ENCODE results near the gene NRDE2.
A peak's percentile ranks its signal among the peaks of the same experiment; 100 is the strongest.

NRDE2 gene

GRCh38 chr14:90272523-90272922 is 59.2 kb downstream of the NRDE2 start:
- peak in 1 of 2 experiments; percentile 81 for DNase-seq (ENCODE audit: low read depth in 1 of 2, low spot score in 1 of 2)
- peak overlapping the region; percentile 42 for H3K27ac ChIP-seq (replicated peaks)
- no peak overlapping the region for H3K4me3 ChIP-seq (replicated peaks; ENCODE audit: insufficient read depth, low read length)
- TF ChIP-seq SPI1 (IDR thresholded peaks at IDR 0.05; ENCODE audit: borderline replicate concordance, low read depth) (peak; percentile 80), CTCF (IDR thresholded peaks at IDR 0.05; ENCODE audit: insufficient read depth, low read length) (no peak)
- H3K27me3 ChIP-seq (ENCODE audit: insufficient read depth, poor library complexity, severe bottlenecking), result no peaks in the 10 kb centered on the region

DNA sequence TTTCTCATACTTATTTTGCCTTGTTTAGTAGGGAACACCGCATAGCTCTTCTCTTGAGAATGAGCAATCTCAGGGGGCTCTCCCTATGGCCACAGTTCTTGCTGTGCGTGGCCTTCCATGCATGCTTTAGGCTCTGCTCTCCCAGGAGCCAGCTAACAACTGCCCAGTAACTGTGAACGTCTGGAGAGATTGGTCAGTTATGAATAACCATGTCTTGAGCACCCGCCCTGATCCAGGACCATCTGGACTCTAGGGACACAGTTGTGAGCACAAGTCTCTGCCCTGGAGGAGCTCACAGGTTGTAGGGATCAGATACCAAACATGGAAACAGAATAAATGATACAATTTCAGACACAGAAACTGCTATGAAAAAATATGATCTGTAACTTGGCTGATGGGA is 63.3 kb downstream of the NRDE2 start:
- no peak for TF ChIP-seq POLR2AphosphoS5 (IDR thresholded peaks at IDR 0.05; ENCODE audit: low read depth)
- TF ChIP-seq GABPA (IDR thresholded peaks at IDR 0.05; ENCODE audit: low read depth), result no peak
- TF ChIP-seq CTCF (IDR thresholded peaks at IDR 0.05; ENCODE audit: insufficient read depth, low read length), result no peak
- no peak for TF ChIP-seq SPI1 (IDR thresholded peaks at IDR 0.05; ENCODE audit: borderline replicate concordance, low read depth)
- no peak for TF ChIP-seq REST (IDR thresholded peaks at IDR 0.05; ENCODE audit: insufficient replicate concordance, low read depth)
- DNase-seq (ENCODE audit: low read depth in 1 of 2, low spot score in 1 of 2), result no peak

DNA sequence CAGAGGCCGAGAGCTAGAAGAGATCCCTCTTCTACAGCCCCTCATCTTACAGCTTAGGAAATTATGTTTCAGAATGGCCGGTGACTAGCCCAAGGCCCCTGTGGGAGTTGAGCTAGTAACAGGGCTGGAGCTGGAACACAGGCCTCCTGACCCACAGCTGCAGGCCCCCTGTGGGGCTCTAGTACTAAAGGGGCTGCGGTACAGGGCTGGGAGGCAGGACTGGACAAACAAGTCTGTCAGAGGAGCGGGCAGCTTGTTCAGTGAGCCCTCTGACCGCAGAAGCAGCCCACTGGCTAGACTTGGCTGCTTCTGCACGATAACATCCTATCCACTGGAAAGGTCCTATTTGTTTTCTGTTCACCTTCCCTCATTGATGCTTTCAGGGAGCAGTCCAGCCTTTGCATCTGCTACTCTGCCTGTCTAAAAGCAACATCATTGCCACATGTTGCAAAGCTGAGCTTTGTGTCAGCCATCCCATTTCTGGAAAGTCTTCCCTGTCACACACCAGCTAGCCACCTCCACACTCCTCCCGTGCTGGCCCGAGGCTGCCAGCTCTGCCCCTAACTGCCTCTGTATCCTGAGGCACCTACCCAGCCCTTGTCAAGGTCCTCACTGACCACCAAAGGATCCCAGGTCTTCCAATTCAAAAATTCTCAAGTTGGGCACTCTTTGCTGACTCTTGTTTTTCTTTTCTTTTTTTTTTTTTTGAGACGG is 65.1 kb downstream of the NRDE2 start:
- TF ChIP-seq REST (IDR thresholded peaks at IDR 0.05; ENCODE audit: insufficient replicate concordance, low read depth) (no peak), GABPA (IDR thresholded peaks at IDR 0.05; ENCODE audit: low read depth) (no peak), POLR2AphosphoS5 (IDR thresholded peaks at IDR 0.05; ENCODE audit: low read depth) (0 out of 2 replicates have a peak, but pooled peaks have one; percentile 8), SPI1 (IDR thresholded peaks at IDR 0.05; ENCODE audit: borderline replicate concordance, low read depth) (no peak), CTCF (IDR thresholded peaks at IDR 0.05; ENCODE audit: insufficient read depth, low read length) (no peak)
- Histone ChIP-seq H3K27ac (replicated peaks) (no peak overlapping the region), H3K4me3 (replicated peaks; ENCODE audit: insufficient read depth, low read length) (no peak overlapping the region), H3K27me3 (ENCODE audit: insufficient read depth, poor library complexity, severe bottlenecking) (no peaks in the 10 kb centered on the region)
- no peak for DNase-seq (ENCODE audit: low read depth in 1 of 2, low spot score in 1 of 2)

More for the DNA sequence above, 63.3 kb downstream of the NRDE2 start:
- Histone ChIP-seq H3K27ac (replicated peaks) (no peak overlapping the region), H3K27me3 (ENCODE audit: insufficient read depth, poor library complexity, severe bottlenecking) (no peaks in the 10 kb centered on the region), H3K4me3 (replicated peaks; ENCODE audit: insufficient read depth, low read length) (no peak overlapping the region)

Data from HL-60 (cell line).